Measurements from ENCODE around the gene PRDX1.
"Not testable (repeated sequence)": the region's sequence is repeated elsewhere in the genome, so short reads cannot be mapped to it uniquely, and the experiment has no call there.

Gene PRDX1

DNA sequence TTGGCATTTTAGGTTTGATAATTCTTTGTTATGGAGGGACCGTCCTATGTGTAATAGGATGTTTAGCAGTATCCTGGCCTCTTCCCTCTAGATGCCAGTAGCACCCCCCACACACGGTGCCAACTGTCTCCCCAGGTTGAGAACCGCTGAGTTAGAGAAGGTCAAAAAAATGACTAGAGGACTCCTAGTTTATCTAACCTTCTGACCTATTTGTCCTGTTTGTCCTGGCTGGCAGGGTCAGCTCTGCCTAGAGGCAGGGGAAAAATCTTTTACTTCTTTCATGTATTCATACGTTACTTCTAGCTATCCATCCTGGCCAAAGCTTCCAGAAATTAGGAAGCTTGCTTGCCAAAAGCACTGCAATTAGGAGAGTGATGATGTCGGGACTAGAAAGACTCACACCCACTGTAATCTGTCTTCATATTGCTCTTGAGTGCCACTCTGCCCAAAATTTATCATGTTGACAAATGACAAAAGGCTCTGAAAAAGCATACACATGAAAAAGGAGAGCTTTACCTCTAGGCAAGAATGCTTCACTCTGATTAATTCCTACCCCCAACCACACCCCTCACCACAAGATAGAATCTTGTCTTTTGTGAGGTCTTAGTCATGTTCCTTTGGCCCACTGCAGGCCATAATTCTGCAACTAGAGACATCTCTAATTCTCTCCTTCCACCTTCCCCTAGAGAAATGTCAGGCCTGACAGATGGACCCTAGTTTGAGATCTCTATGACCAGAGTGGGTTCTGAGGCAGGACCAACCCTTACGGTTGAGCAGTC is 14.5 kb upstream of the PRDX1 start:
- no peak for DNase-seq (ENCODE audit: low spot score)

DNA sequence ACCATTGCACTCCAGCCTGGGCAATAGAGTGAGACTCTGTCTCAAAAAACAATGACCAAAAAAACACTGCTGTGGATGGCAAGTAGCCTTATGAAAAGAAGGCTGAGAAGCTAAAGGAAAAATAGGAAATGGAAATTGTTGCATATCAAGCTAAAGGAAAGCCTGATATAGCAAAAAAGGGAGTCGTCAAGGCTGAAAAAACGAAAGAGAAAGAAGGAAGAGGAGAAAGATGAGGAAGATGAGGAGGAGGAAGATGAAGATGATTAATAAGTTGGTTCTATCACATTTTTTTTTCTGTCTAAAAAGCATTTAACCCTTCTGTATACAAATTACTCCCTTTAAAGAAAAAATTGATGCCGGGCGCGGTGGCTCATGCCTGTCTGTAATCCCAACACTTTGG is 10.2 kb upstream of the PRDX1 start:
- DNase-seq (ENCODE audit: low spot score), result no peak

DNA sequence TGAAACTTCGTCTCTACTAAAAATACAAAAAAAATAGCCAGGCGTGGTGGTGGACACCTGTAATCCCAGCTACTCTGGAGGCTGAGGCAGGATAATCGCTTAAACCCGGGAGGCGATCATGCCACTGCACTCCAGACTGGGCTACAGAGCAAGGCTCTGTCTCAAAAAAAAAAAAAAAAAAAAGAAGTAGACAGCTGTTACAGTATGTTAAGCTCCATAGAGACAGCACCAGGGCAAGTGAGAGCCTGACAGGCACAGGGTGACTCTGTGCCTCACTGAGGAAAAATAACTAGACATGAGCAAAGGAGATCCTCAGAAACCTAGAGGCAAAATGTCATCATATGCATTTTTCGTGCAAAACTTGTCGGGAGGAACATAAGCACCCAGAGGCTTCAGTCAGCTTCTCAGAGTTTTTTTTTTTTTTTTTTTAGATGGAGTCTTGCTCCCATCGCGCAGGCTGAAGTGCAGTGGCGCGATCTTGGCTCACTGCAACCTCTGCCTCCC is 9.0 kb upstream of the PRDX1 start:
- no peak for DNase-seq (ENCODE audit: low spot score)

DNA sequence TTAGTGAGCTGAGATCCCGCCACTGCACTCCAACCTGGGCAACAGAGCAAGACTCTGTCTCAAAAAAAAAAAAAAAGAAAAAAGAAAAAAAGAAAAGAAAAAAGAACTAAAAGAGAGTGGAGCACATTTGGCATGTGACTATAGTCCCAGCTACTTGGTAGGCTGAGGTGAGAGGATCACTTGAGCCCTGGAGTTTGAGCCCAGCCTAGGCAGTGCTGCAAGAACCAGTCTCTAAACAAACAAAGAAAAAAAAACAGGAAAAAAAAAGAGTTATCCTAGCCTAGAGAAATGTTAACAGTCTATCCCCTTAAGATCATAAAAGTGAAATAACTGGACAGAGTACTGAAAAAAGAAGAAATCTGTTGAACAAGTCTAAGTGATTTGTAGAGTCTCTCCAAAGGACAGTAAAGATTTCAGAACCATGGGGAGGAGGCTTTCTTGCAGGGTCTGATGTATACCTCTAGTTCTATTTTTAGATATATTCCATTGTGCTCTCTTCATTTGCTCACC is 4.5 kb upstream of the PRDX1 start:
- DNase-seq (ENCODE audit: low spot score), result no peak

DNA sequence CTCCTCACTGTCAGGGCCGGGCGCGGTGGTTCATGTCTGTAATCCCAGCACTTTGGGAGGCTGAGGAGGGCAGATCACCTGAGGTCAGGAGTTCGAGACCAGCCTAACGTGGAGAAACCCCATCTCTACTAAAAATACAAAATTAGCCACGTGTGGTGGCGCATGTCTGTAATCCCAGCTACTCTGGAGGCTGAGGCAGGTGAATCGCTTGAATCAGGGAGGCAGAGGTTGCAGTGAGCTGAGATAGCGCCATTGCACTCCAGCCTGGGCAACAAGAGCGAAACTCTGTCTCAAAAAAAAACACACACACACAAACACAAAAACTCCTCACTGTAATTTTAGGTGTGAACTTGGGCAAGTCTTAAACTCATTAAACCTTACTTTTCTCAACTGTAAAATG is 2.3 kb upstream of the PRDX1 start:
- not testable (repeated sequence) for DNase-seq (ENCODE audit: low spot score)

DNA sequence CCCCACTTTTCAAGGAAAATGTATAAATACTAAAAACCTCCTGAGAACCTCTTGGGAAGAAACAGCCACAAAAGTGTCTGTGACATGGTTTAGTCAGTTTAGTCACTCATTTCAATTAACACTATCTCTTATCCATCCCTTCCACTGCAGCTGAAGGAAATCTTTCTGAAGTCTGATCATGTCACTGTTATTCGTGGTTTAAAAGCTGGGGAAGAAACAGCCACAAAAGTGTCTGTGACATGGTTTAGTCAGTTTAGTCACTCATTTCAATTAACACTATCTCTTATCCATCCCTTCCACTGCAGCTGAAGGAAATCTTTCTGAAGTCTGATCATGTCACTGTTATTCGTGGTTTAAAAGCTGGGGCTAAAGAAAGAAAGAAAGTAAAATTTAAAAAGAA is 1.8 kb upstream of the PRDX1 start:
- not testable (repeated sequence) for DNase-seq (ENCODE audit: low spot score)

DNA sequence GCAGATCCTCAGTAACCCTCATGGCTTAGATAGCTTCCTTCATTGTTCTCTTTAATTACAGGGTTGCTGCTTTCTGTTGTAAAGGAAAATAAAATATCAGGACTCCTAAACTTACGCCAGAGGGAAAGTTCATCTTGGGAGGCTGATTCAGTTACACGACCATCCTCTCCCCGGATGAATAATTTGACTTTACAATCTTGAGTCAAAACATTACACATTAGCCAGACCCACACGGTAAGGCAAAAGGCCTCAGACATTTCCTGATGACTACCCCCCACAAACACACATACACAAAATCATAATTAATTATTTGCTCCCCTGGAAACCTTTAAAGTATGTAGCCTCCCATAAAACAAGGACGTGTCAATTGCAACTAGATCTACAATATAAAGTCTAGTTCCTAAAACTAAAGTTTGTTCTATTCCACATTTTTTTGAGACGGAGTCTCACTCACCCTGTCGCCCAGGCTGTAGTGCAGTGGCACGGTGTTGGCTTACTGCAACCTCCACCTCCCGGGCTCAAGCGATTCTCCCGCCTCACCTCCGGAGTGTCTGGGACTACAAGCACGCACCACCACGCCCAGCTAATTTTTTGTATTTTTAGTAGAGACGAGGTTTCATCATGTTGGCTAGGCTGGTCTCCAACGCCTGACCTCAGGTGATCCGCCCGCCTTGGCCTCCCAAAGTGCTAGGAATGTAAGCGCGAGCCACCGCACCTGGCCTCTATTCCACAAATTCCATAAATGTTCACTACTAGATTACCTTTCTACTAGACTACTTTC is 830 bp upstream of the PRDX1 start:
- peak; percentile 80 for DNase-seq (ENCODE audit: low spot score)

DNA sequence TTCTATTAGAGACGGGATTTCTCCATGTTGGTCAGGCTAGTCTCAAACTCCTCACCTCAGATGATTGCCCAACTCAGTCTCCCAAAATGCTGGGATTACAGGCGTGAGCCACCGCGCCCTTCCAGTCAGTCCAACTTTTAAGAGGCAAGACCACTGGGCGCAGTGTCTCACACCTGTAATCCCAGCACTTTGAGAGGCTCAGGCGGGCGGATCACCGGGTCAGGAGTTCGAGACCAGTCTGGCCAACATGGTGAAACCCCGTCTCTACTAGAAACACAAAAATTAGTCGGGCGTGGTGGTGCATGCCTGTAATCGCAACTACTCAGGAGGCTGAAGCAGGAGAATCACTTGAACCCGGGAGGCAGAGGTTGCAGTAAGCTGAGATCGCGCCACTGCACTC is 1.9 kb downstream of the PRDX1 start:
- not testable (repeated sequence) for DNase-seq (ENCODE audit: low spot score)

DNA sequence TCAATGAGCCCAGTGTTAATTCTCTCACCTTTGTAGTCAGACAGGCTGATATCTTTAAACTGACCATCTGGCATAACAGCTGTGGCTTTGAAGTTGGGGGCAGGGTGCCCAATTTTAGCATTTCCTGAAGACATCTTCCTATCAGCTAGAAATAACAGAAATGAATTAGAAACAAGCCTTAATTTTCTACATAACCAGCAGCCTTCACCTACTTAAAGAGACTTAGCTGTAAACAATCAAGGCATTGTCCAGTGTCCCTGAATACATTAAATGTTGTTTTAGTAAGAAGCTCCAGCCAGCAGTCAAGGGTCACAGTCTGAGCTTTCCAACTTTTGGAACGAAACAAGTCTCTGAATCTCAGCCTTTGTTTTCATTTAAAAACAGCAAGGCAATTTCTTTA is 2.8 kb downstream of the PRDX1 start:
- DNase-seq (ENCODE audit: low spot score), result no peak

DNA sequence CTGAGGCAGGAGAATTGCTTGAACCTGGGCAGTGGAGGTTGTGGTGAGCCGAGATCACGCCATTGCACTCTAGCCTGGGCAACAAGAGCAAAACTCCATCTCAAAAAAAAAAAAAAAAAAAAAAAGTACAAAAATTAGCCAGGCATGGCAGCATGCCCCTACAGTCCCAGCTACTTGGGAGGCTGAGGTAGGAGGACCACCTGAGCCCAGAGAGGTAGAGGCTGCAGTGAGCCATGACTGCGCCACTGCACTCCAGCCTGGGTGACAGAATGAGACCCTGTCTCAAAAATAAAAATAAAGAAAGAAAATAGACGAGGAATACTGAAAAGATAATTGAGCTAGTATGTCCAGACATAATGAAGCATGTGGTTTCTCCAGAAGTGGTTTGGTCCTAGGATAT is 3.3 kb downstream of the PRDX1 start:
- DNase-seq (ENCODE audit: low spot score), result not testable (repeated sequence)

DNA sequence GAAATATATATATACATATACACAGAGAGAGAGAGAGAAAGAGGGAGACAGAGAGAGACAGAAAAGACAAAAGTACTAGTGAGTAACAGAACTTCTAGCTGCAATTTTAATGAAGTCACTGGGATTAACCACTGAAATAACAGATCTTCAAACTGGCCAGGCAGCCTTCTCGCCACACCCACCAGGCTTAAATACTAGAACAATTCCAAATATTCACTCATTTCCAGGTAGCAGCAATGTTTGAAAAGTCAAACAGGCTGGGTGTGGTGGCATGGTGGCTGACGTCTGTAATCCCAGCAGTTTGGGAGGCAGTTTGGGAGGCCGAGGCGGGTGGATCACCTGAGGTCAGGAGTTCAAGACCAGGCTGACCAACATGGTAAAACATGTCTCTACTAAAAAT is 5.2 kb downstream of the PRDX1 start:
- no peak for DNase-seq (ENCODE audit: low spot score)

DNA sequence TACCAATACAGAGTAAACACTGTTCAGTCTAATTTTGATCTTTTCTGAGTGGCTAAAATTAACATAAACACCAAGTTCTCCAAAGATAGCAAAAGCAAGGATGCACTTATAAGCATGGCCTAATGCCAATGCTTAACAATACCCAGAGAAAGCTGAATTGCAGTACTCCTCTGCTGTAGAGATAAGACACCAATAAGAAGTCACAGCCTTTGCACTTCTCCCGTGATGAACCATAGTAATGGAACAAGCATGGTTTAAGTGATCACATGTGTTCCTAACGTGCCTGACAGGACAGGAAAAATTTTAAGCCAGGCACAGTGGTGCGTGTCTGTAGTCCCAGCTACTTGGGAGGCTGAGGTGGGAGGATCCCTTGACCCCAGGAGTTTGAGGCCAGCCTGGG is 5.6 kb downstream of the PRDX1 start:
- DNase-seq (ENCODE audit: low spot score), result no peak

DNA sequence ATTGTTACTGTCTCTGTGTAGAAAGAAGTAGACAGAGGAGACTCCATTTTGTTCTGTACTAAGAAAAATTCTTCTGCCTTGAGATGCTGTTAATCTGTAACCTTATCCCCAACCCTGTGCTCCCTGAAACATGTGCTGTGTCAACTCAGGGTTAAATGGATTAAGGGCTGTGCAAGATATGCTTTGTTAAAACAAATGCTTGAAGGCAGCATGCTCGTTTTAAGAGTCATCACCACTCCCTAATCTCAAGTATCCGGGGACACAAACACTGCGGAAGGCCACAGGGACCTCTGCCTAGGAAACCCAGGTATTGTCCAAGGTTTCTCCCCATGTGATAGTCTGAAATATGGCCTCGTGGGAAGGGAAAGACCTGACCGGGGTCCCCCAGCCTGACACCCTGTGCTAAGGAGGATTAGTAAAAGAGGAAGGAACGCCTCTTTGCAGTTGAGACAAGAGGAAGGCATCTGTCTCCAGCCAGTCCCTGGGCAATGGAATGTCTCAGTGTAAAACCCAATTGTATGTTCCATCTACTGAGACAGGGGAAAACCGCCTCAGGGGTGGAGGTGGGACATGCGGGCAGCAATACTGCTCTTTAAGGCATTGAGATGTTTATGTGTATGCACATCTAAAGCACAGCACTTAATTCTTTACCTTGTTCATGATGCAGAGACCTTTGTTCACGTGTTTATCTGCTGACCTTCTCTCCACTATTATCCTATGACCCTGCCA is 8.0 kb downstream of the PRDX1 start:
- not testable (repeated sequence) for DNase-seq (ENCODE audit: low spot score)

DNA sequence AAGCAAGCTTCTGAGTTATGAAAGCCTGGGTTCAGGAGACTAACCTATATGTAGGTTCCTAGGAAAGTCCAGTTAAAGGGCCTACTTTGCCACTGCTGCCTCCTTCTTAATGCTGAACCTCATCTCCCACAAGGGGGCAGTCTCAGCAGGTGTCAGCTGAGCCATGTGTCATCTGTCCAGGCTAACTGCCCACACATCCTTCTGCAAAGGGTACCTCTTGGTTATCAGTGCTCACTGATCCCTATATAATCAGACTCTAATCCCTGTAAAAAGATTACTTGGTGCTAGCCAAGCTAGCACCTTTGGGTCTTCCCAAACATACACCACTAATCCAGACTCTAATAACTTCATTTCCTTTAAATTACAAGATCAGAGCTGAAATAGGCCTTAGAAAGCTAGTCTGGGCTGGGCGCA is 9.0 kb downstream of the PRDX1 start:
- peak; percentile 85 for DNase-seq (ENCODE audit: low spot score)

DNA sequence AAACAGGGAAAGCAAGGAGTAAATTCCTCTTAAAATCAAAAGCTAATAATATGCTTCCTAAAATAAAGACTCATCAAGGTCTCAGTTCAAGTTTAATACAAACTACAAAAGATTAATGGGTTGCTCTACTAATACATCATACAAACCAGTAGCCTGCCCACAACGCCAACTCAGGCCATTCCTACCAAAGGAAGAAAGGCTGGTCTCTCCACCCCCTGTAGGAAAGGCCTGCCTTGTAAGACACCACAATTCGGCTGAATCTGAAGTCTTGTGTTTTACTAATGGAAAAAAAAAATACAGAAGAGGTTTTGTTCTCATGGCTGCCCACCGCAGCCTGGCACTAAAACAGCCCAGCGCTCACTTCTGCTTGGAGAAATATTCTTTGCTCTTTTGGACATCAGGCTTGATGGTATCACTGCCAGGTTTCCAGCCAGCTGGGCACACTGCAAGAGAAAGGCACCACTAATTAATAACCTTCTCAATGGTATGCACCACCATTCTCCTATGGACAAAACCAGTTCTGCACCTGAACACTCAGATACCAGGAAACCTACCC is 10.6 kb downstream of the PRDX1 start:
- DNase-seq (ENCODE audit: low spot score), result no peak

DNA sequence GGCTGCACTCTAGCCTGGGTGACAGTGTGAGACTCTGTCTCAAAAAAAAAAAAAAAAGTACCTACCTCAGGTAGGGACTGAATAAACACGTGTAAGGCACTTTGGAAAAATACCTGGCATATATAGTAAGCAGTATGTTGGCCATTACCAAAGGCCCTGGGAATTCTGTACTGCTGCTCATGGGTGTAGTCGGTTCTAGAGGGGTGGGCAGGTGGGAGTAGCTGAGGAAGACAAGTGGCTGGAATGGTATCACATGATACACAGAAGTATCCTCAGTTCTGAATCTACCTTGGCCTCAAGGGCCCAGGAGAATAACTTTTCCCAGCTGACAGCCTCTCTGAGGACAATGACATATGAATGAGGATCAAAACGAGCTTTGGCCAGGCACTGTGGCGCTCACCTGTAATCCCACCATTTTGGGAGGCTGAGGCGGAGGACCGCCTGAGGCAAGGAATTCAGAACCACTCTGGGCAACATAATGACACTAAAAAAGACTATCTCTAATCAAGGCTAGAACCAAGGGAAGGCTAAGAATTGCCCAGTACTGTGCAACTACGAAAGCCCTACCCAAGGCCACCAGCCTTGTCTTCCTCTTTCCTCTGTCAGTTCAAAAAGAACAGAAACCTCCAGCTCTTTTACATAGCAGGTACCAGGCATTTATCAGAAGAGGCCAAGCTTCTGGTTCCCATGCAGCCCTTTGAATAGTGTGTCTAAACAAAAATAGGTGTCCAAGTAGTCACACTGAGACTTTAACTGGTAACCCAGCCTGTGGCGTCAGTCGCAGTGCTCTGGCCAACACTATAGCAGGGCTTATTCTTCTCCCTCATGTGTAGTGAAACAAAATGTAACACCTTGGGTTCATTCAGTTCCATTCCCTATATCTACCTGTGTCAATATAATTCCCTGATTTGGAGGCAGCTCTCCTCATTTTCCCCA is 11.4 kb downstream of the PRDX1 start:
- DNase-seq (ENCODE audit: low spot score), result no peak

DNA sequence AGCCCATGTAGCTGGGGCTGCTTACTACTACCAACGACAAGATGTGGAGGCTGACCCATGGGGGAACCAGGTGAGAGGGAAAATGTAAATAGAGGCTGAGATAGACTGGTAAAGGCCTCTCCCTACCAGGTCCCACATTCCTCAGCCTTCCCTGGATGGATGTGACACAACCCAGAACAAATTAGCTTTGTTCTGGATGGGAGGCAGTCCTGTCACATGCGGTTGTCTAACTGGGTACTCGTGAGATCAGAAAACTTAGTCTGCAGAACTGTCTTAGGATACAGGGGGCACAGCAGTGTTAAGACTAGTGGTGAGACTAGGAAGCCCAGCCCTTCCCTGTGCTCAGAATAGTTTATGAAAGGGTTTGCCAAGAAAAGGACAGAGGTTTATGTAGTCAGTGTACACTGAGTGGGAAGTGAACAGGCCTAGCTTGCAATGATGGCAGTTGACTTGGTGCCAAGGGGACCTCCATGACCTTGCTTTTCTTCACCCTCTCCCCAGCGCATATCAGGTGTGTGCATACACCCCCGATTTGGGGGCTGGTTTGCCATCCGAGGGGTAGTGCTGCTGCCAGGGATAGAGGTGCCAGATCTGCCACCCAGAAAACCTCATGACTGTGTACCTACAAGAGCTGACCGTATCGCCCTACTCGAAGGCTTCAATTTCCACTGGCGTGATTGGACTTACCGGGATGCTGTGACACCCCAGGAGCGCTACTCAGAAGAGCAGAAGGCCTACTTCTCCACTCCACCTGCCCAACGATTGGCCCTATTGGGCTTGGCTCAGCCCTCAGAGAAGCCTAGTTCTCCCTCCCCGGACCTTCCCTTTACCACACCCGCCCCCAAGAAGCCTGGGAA is 13.2 kb downstream of the PRDX1 start:
- DNase-seq (ENCODE audit: low spot score), result peak; percentile 32

DNA sequence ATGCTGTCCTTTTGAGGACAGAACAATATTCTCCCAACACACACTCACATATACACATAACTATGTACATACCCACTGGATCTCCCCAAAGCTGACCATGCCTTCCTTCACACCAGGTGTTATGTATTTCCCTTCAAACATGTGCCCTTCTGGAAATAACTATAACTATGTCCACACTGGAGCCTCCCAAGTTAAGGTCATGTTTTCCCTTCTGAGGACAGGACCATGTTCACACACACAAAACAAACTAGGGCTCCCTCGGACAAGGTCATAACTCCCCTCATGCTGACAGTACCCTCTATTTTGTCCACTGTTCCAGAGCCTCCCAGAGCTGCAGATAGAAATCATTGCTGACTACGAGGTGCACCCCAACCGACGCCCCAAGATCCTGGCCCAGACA is 13.8 kb downstream of the PRDX1 start:
- no peak for DNase-seq (ENCODE audit: low spot score)

DNA sequence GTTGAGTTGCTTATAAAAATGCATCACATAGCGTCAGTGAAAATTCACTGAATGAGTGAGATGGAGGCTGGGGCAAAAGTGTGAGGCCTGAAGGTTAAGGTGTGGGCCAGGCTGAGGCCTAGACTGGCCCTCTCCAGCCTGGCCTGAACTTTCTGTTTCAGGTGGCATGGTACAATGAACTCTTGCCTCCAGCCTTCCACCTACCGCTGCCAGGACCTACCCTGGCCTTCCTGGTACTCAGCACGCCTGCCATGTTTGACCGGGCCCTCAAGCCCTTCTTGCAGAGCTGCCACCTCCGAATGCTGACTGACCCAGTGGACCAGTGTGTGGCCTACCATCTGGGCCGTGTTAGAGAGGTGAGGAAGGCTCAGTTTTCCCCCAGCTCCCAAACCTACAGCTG is 14.5 kb downstream of the PRDX1 start:
- no peak for DNase-seq (ENCODE audit: low spot score)

Measured in RKO (cell line).